ENCODE data around the gene COL23A1. TPM values are rescaled to one million over a fixed set of nuclear protein-coding genes. Genes with fewer than 3 reads are reported as not detected.
"Not testable (repeated sequence)": the region's sequence is repeated elsewhere in the genome, so short reads cannot be mapped to it uniquely, and the experiment has no call there.

COL23A1 gene
- total RNA-seq, 1 donor from 2014 or later = 75.2 TPM

GRCh38 chr5:178259623-178260536 is 330.3 kb downstream of the COL23A1 start:
- Mint-ChIP-seq H3K9me3 (ENCODE audit: unreplicated experiment) (no peaks in the 10 kb centered on the region), H3K4me1 (ENCODE audit: unreplicated experiment) (peaks cover 6% of the 10 kb centered on the region), H3K27me3 (ENCODE audit: unreplicated experiment) (peaks cover 15% of the 10 kb centered on the region), H3K27ac (ENCODE audit: unreplicated experiment) (no peak overlapping the region), H3K36me3 (ENCODE audit: low read depth, unreplicated experiment) (peaks cover 16% of the 10 kb centered on the region), H3K4me3 (ENCODE audit: unreplicated experiment) (no peak overlapping the region)
- no peak for TF ChIP-seq CTCF (IDR thresholded peaks at IDR 0.05; ENCODE audit: unreplicated experiment)
- DNase-seq (ENCODE audit: low spot score) = no peak

- no peak for TF ChIP-seq CTCF (IDR thresholded peaks at IDR 0.05; ENCODE audit: unreplicated experiment)
- peaks cover 17% of the 10 kb centered on the region for H3K27me3 Mint-ChIP-seq (ENCODE audit: unreplicated experiment)
- DNase-seq (ENCODE audit: low spot score) = no peak
- H3K36me3 Mint-ChIP-seq (ENCODE audit: low read depth, unreplicated experiment) = peaks cover 5% of the 10 kb centered on the region
- H3K4me3 Mint-ChIP-seq (ENCODE audit: unreplicated experiment) = no peak overlapping the region
- H3K9me3 Mint-ChIP-seq (ENCODE audit: unreplicated experiment) = no peaks in the 10 kb centered on the region
- no peak overlapping the region for H3K27ac Mint-ChIP-seq (ENCODE audit: unreplicated experiment)
- peaks cover 4% of the 10 kb centered on the region for H3K4me1 Mint-ChIP-seq (ENCODE audit: unreplicated experiment)
Observed at GRCh38 chr5:178257650-178258049, 332.5 kb downstream of the COL23A1 start.

GRCh38 chr5:178256746-178257145 is 333.4 kb downstream of the COL23A1 start:
- DNase-seq (ENCODE audit: low spot score) = no peak
- Mint-ChIP-seq H3K4me1 (ENCODE audit: unreplicated experiment) (no peaks in the 10 kb centered on the region), H3K27me3 (ENCODE audit: unreplicated experiment) (peaks cover 14% of the 10 kb centered on the region), H3K36me3 (ENCODE audit: low read depth, unreplicated experiment) (no peaks in the 10 kb centered on the region), H3K27ac (ENCODE audit: unreplicated experiment) (no peak overlapping the region), H3K4me3 (ENCODE audit: unreplicated experiment) (no peak overlapping the region), H3K9me3 (ENCODE audit: unreplicated experiment) (no peaks in the 10 kb centered on the region)
- TF ChIP-seq CTCF (IDR thresholded peaks at IDR 0.05; ENCODE audit: unreplicated experiment) = no peak

- H3K27ac Mint-ChIP-seq (ENCODE audit: unreplicated experiment); H3K36me3 Mint-ChIP-seq (ENCODE audit: low read depth, unreplicated experiment): not testable (repeated sequence)
- peaks cover 16% of the 10 kb centered on the region for H3K27me3 Mint-ChIP-seq (ENCODE audit: unreplicated experiment)
Observed at GRCh38 chr5:178253632-178254031, 336.6 kb downstream of the COL23A1 start.

GRCh38 chr5:178252258-178252657 is 337.9 kb downstream of the COL23A1 start:
- Mint-ChIP-seq H3K9me3 (ENCODE audit: unreplicated experiment) (no peaks in the 10 kb centered on the region), H3K4me1 (ENCODE audit: unreplicated experiment) (no peaks in the 10 kb centered on the region), H3K27ac (ENCODE audit: unreplicated experiment) (no peak overlapping the region), H3K4me3 (ENCODE audit: unreplicated experiment) (no peak overlapping the region), H3K27me3 (ENCODE audit: unreplicated experiment) (peaks cover 14% of the 10 kb centered on the region), H3K36me3 (ENCODE audit: low read depth, unreplicated experiment) (peaks cover 5% of the 10 kb centered on the region)
- no peak for TF ChIP-seq CTCF (IDR thresholded peaks at IDR 0.05; ENCODE audit: unreplicated experiment)
- DNase-seq (ENCODE audit: low spot score) = no peak

More at GRCh38 chr5:178253632-178254031, 336.6 kb downstream of the COL23A1 start:
- not testable (repeated sequence) for H3K9me3 Mint-ChIP-seq (ENCODE audit: unreplicated experiment); H3K4me3 Mint-ChIP-seq (ENCODE audit: unreplicated experiment); H3K4me1 Mint-ChIP-seq (ENCODE audit: unreplicated experiment); DNase-seq (ENCODE audit: low spot score)
